Thoracic aorta (tissue), 2 donors: ENCODE results near the gene RHEB. TPM values are rescaled to one million over a fixed set of nuclear protein-coding genes. Genes with fewer than 3 reads are reported as not detected.

Experiments used
- ATAC-seq: fragments of 150-250 bp; one replicate; pipeline ENCODE4 v1.8.0; 2017; ENCODE audit warnings: low read depth; ENCODE audit not compliant: insufficient number of reproducible peaks, low FRiP score
- DNase-seq: peaks from one replicate; pipeline ENCODE4 v3.0.0-alpha.2; 2020; ENCODE audit warnings: low spot score
- H3K27ac ChIP-seq, 2 donors: fragments of 200-600 bp; sonication (generic); 1 replicate in 1 of 2; 2 replicates in 1 of 2; pipeline ENCODE4 v1.5.1; 2016; ENCODE audit warnings: mild to moderate bottlenecking in 2 of 2, moderate library complexity in 2 of 2
- H3K27me3 ChIP-seq: fragments of 200-600 bp; sonication (generic); replicated peaks from 2 replicates; pipeline ENCODE4 v1.6.0; 2016; ENCODE audit warnings: mild to moderate bottlenecking; ENCODE audit not compliant: insufficient read depth
- H3K36me3 ChIP-seq: fragments of 200-600 bp; sonication (generic); one replicate; pipeline ENCODE4 v1.5.1; 2016
- H3K4me1 ChIP-seq, 2 donors: fragments of 200-600 bp; sonication (generic); 1 replicate in 1 of 2; 2 replicates in 1 of 2; pipeline versions ENCODE4 v1.5.1 to v1.6.0; 2016; ENCODE audit warnings: low read depth in 2 of 2, mild to moderate bottlenecking in 1 of 2; ENCODE audit not compliant: control insufficient read depth in 1 of 2
- H3K4me3 ChIP-seq: fragments of 200-600 bp; sonication (generic); 2 replicates; pipeline ENCODE4 v1.5.1; 2016; ENCODE audit warnings: mild to moderate bottlenecking
- H3K9me3 ChIP-seq: fragments of 200-600 bp; sonication (generic); 2 replicates; pipeline ENCODE4 v1.5.1; 2016
- total RNA-seq, 2 donors: library from RNA; depleted of rRNA; stranded (reverse); fragments of >200 nt; gene quantifications; one replicate each; pipeline versions ENCODE4 v1.1.0 to v1.2.3, GENCODE V29; 2016
- TF ChIP-seq, protein P1 (sequence below): fragments of 200-600 bp; sonication (generic); IDR thresholded peaks from one replicate; pipeline ENCODE4 v1.5.1; 2019; ENCODE audit warnings: antibody characterized with exemption

Gene RHEB
- total RNA-seq, 2 donors from 2014 or later, result 88.9 to 102 TPM

DNA sequence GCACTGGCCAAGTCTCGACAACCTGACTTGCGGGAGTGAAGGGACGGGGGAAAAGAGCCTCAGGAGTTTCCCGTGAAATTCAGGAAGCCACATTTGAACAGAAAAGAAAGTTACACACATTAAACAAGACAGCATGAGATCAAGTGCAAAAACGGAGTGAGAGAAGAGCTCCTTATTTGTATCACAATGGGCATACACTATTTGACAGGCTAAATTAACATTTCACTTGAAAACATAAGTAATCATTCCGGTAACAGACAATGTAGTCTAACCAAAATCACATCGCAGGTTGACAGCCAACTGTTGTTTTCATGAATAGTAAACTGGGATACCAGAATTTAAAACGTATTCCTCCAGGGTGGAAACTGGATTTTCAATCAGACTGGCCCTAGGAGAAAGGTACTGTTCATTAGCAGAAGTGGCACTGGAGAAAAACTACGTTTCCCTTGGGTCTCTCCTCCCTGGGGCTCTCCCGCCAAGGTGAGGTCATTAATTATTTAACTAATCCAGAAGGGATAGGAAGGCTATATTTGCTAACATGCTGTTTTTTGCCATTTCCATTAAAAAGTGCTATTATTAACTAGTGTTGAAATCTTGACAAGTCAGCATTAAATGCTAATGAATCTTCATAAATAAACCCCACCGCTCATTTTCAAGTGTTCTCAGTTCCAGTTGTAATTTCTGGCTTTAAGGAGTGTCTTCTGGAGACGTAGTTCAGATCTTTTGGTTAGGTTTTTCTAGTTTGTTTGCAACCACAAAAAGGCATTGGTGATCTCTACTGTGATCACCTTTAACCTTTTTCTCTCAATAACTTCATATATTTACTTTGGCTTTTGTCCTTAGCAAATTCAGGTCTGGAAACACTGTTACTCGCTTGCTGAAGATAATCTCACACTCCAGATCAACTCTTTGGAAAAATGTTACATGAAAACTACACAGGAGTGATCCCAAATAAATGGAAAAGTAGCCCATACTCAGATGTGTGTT, 25.1 kb downstream of the RHEB start:
- peaks cover 23 to 68% of the 10 kb centered on the region in 2 donors for H3K4me1 ChIP-seq
- TF ChIP-seq, protein P1, sequence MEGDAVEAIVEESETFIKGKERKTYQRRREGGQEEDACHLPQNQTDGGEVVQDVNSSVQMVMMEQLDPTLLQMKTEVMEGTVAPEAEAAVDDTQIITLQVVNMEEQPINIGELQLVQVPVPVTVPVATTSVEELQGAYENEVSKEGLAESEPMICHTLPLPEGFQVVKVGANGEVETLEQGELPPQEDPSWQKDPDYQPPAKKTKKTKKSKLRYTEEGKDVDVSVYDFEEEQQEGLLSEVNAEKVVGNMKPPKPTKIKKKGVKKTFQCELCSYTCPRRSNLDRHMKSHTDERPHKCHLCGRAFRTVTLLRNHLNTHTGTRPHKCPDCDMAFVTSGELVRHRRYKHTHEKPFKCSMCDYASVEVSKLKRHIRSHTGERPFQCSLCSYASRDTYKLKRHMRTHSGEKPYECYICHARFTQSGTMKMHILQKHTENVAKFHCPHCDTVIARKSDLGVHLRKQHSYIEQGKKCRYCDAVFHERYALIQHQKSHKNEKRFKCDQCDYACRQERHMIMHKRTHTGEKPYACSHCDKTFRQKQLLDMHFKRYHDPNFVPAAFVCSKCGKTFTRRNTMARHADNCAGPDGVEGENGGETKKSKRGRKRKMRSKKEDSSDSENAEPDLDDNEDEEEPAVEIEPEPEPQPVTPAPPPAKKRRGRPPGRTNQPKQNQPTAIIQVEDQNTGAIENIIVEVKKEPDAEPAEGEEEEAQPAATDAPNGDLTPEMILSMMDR, result no peak
- H3K9me3 ChIP-seq, result no peaks in the 10 kb centered on the region
- H3K27ac ChIP-seq, result no peak overlapping the region
- H3K4me3 ChIP-seq, result peak overlapping the region; percentile 6
- no peaks in the 10 kb centered on the region for H3K36me3 ChIP-seq
- no peak for ATAC-seq
- H3K27me3 ChIP-seq, result no peaks in the 10 kb centered on the region
- DNase-seq, result no peak

DNA sequence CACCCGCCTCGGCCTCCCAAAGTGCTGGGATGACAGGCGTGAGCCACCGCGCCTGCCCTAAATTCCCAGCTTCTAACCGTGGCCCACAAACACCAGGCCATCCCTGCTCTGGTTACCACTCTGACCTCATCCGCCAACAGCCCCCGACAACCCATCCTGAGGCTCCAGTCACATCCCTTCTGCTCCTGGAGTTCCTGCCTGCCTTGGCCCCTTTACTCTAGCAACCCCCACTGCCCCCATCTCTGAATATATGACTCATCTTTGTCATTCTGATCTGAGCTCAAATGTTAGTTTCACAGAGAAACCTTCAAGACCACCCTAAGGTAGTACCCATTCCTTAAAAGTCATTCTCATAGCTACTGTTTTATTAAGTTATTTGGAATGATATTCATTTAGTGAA, 26.6 kb downstream of the RHEB start:
- Histone ChIP-seq H3K36me3 (no peaks in the 10 kb centered on the region), H3K27me3 (no peaks in the 10 kb centered on the region), H3K9me3 (no peaks in the 10 kb centered on the region), H3K27ac (no peak overlapping the region), H3K4me1 (peaks cover 23 to 70% of the 10 kb centered on the region in 2 donors), H3K4me3 (no peak overlapping the region)
- TF ChIP-seq, protein P1, result no peak
- ATAC-seq, result no peak
- DNase-seq, result no peak

DNA sequence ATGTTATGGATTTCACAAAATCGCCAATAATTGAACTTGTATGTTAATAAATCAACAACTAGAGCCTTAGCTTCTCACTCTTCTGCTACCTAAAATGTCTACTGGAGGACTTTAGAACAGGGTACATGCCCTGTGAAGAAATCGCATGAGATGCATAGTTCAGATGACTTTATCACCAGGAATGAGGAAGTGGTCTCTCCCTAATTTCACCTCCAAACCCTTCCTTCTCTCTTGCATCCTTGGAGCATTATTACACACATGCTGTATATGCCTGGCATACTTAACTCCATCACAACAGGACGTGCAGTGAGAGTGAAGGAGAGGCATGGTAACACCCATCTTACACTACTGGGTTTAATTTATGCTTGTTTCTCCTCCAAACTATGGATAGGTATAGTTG, 27.8 kb downstream of the RHEB start:
- H3K27ac ChIP-seq, result no peak overlapping the region
- no peak for ATAC-seq

DNA sequence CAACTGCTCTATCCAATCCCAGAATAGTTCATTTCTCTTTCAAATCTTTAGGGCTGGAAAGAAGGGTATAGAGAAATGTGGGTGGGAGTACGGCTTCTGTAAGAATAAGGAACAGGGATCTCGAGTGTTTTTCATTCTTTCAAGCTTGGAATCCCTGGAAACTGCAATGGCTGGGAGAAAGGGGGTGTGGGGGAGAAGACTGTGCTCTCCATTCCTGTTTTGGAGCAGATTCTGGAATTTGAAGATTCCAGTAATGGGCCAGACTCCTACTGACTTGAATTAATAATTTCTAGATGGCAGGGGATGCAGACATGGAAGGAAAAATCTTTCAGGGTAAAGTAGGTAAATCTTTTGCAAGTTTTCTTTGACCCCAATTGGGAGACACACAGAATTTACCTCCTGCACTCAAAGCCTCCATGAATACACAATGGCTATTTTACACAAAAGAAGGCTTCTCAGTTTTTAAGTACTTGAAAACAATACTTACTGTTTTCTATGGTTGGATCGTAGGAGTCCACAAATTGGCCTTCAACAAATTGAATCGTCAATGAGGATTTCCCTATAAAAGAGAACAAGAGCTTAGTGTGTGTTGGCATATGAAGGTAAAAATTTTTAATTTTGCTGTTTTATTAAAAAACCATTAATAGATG, 29.1 kb downstream of the RHEB start:
- ATAC-seq (no peak), DNase-seq (no peak)
- TF ChIP-seq, protein P1, result no peak
- peaks cover 23 to 71% of the 10 kb centered on the region in 2 donors for H3K4me1 ChIP-seq
- no peak overlapping the region for H3K4me3 ChIP-seq
- H3K27ac ChIP-seq, result no peak overlapping the region
- peaks cover 6% of the 10 kb centered on the region for H3K36me3 ChIP-seq
- no peaks in the 10 kb centered on the region for H3K27me3 ChIP-seq
- no peaks in the 10 kb centered on the region for H3K9me3 ChIP-seq

More for the DNA sequence above, 27.8 kb downstream of the RHEB start:
- TF ChIP-seq, protein P1, result no peak
- no peaks in the 10 kb centered on the region for H3K27me3 ChIP-seq
- DNase-seq, result no peak
- peaks cover 23 to 67% of the 10 kb centered on the region in 2 donors for H3K4me1 ChIP-seq
- H3K9me3 ChIP-seq, result no peaks in the 10 kb centered on the region
- peaks cover 6% of the 10 kb centered on the region for H3K36me3 ChIP-seq
- no peak overlapping the region for H3K4me3 ChIP-seq

DNA sequence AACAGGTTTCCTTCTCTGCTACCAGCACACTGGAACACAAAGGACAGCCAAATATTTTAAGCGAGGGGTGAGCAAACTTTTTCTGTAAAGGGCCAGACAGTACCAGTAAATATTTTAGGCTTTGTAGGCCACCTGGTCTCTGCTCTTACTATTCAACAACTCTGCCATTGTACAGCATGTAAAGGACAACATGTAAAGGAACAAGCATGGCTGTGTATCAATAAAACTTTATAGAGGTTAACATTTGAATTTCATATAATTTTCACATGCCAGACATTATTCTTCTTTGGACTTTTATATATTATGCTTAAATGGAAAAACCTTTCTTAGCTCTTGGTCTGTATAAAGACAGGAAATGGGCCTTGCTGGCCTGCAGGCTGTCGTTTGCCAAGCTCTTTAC, 30.2 kb downstream of the RHEB start:
- peaks cover 6% of the 10 kb centered on the region for H3K36me3 ChIP-seq
- no peaks in the 10 kb centered on the region for H3K9me3 ChIP-seq
- no peaks in the 10 kb centered on the region for H3K27me3 ChIP-seq
- TF ChIP-seq, protein P1, result no peak
- no peak overlapping the region for H3K27ac ChIP-seq
- H3K4me3 ChIP-seq, result no peak overlapping the region
- H3K4me1 ChIP-seq, result peaks cover 24 to 72% of the 10 kb centered on the region in 2 donors
- DNase-seq (no peak), ATAC-seq (no peak)
